ENCODE measurements around the gene LCTL.

Gene LCTL, protein sequence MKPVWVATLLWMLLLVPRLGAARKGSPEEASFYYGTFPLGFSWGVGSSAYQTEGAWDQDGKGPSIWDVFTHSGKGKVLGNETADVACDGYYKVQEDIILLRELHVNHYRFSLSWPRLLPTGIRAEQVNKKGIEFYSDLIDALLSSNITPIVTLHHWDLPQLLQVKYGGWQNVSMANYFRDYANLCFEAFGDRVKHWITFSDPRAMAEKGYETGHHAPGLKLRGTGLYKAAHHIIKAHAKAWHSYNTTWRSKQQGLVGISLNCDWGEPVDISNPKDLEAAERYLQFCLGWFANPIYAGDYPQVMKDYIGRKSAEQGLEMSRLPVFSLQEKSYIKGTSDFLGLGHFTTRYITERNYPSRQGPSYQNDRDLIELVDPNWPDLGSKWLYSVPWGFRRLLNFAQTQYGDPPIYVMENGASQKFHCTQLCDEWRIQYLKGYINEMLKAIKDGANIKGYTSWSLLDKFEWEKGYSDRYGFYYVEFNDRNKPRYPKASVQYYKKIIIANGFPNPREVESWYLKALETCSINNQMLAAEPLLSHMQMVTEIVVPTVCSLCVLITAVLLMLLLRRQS

DNA sequence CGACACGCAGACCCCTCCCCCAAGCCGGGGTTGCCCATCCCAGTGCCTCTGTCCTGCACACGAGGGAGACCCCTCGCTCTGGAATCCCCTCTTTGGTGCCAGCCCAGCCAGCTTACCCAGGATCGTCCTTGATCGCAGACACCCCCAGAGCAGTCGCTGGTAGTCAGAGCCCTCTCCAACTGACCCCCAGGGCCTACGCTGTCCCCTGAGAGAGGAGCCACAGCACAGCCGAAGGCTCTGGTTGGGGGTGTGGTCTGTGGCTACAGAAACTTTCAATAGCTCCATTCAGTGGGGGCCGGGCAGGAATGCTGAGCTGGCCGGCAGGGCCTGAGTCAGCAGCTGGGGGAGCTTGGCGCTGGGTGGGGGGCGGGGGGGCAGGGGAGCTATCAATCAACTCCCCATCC lies at the start of gene LCTL:
LCTL (minus strand) TSS at position 258 of the 404 bp plus-strand sequence. CDS start 633 bp downstream, outside the sequence.
- FAIRE-seq = no peak

DNA sequence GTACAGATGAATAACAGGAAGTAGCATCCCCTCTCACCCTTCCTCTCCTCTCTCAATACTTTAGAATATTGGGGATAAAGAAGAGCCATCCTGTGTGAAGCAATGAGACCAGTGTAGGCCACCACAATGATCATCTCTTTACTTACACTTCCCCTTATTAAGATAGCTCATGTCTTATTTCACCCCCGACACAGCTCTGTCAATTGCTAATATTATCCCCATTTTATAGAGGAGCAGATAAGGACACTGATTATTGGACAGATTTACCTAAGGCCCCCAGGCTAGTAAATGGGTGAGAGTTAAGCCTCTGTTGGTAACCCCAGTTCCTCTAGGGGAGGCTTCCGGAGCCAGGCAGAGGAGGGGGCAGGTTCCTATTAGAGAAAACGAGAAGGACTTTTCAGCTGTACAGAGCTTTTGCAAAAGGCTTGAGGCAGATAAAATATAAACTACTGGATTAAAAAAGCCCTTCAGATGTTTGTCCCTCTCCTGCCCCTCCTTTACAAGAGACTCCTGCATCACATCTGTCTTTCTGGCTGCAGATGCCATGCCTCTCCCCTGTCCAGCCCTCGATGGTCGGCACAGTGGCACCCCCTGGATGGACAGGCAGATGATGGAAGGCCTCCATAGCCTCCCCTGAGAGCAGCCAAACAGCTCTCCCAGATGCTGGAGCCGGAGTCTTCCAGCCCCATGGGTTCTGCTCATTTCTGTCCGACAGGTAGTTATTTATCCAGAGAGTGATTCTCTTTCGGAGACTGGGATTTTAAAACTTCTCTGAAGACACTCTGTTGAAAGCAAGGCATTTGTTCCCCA lies 49.4 kb upstream of the LCTL start:
- no peak for FAIRE-seq

DNA sequence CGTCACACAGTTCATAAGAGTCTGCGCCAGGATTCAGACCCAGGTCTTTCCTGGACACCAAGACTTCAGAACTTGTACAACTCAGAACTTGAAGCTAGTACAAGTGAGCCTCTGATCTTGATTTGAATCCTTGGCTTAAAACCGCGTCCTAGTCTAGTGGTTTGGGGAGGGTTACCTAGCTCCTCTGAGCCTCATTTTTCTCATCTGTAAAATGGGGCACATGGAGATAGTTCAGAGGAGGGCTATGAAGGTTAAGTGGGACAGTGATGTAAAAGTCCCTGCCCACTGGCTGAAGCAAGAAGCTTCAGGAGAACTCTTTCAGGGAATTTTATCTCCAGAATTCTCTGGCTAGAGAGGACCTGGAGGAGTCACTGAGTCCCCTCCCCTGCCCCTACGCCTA lies 48.7 kb upstream of the LCTL start:
- no peak for FAIRE-seq

DNA sequence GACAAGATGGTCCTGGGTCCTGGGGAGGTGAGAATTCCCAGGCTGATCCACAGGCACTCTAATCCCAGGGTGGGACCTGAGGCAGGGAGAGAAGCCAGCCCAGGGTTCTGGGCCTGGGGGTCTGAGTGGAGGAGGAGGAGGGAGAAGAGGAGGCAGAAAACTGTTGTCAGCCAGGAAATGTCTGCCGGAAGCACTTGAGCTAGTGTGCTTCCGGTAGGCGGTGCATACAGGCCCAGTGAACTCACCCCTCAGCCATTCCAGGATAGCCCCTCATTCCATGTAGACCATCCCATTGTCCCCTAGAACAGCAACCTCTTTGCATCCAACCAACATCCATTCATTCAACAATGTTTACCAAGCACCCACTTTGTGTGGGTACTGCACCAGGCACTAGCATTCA lies 47.9 kb upstream of the LCTL start:
- FAIRE-seq = no peak

DNA sequence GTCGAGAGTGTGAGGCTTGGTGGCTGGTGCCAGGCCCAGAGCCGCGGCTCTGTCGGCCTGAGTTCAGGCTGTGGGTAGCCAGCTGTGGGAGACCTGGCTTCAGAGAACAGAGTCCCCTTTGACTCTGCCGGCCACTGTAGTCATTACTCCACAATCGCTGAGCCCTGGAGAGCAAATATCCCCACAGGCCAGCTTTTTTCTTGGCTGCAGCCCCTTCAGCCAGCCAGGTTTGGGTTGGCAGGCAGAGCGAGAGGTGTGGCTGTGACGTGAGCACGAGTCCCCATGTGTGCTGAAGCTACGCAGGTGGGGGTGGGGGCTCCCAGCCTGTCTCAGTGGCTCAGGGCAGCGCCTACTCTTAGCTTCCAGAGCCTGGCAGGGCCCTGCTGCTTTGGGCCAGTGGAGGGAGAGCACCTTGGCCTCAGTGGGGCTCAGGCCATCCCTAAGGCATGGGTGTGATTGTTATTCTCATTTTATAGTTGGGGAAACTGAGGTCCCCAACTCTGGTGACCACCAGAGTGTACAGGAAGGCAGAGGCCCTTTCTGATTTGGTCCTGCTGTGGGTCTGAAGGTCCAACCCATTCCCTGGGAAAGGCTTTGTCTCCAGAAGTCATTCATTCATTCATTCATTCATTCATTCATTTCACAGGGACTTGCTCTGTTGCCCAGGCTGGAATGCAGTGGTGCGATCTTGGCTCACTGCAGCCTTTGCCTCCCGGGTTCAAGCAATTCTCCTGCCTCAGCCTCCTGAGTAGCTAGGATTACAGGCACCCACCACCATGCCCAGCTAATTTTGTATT lies 45.7 kb upstream of the LCTL start:
- FAIRE-seq = no peak

DNA sequence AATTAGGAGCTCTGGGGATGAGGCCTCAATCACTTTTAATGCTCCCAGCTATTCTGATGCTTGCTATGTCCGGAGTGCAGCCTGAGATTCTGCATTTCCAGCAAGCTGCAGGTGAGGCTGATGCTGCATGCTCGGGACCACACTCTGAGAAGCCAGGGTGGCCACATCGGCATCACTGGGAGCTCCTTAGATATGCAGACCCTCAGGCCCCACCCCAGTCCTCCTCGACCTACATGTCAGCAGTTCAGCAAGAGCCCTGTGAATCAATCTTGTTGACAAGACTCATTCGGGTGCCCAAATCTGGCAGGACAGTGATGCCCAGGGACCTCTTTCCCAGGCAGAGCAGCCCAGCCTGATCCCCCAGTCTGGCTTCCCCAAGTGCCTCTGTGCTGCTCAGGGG lies 44.1 kb upstream of the LCTL start:
- no peak for FAIRE-seq

GRCh38 chr15:66608881-66609280 lies 43.1 kb upstream of the LCTL start:
- no peak for FAIRE-seq

DNA sequence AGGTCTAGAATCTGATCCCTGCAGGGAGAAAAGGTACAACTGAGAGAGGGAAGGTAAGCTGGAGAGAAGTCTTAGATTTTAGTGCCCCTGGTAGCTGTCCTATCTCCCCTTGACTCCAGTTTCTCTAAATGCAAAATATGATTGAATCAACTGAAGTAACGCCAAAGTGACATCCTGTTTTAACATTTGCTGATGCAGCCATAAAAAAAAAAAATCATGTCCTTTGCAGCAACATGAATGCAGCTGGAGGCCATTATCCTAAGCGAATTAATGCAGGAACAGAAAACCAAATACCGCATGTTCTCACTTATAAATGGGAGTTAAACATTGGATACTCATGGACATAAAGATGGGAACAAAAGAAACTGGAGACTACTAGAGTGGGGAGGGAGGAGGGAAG lies 42.4 kb upstream of the LCTL start:
- no peak for FAIRE-seq

DNA sequence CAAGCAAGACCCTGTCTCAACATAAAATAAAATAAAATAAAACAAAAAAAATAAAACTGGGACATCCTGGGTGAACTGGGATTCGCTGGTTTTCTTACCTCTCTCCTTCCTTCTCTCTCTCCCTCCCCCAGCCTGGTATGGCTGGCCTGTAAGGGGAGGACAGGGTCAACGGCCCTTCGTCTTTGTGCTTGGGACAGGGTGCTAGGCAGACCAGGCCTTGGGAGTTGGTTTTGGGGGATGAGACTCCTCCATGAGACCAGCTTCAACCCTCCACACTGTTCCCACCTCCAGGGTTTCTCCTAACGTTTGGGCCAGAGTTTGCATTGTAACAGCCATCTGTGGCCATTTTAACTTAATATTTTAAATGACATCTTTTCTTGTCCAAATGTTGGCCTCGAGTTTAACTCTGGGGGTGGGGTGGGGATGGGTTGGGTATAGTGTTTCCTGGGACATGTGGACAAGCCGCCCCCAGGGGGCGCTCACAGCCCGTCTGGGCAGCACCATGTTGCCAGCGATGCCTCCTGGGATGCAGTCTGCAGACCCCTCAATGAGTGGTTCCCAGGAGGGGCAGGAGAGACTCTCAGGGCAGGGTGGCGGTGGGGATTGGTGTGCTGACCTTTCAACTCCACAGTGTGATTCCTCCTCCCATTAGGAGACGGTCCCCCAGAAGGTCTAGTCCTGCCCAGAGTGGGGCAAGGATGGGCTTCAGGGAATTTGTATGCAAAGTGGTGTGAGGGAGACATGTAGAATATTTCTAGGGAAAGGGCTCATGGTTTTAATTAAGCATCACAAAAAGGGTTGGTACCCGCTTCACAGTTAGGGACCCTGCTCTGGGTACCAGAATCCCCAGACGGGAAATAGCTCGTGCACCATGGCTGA lies 37.7 kb upstream of the LCTL start:
- no peak for FAIRE-seq

DNA sequence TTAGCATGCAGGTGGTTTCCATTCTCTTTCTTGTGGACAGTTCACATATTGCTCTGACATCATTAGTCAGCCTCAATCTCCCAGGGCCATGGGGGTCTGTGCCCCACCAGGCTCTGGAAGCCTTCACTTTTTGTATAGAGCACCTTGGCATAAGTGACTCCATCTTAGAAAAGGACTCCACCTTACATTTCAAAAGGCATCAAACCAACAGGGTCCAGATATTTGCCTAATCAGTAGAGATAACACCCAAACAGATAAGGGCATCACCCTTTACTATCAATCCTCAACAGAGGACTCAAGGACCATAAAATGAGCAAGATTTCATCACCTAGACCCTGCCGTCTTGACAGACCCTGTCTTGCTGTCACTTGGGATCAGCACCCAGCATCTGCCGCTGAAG lies 35.7 kb upstream of the LCTL start:
- FAIRE-seq = no peak

GRCh38 chr15:66600240-66600627 lies 34.4 kb upstream of the LCTL start:
- FAIRE-seq = no peak

GRCh38 chr15:66599536-66600239 lies 33.9 kb upstream of the LCTL start:
- no peak for FAIRE-seq

GRCh38 chr15:66598095-66598815 lies 32.5 kb upstream of the LCTL start:
- FAIRE-seq = no peak

DNA sequence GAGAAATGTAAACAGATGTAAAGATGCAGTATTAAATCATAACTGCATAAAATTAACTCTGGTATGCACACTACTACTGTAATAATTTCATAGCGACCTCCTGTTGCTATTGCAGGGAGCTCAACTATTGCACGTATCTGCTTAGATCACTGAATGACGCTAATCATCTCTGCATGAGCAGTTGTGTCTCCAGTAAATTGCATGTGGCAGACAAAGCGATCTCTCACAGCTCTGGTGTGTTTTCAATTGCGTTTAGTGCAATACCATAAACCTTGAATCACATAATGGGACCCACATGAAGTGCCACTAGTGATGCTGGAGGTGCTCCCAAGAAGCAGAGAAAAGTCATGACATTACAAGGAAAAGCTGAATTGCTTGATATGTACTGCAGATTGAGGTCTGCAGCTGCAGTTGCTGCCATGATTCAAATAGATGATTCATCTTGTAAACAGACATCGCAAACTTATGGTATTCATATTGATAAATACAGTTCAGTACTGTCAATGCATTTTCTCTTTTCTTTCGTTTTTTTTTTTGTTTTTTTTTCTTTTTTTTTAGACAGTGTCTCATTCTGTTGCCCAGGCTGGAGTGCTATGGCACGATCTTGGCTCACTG lies 30.2 kb upstream of the LCTL start:
- no peak for FAIRE-seq

- no peak for FAIRE-seq
Measured at GRCh38 chr15:66595332-66595731, 29.5 kb upstream of the LCTL start.

DNA sequence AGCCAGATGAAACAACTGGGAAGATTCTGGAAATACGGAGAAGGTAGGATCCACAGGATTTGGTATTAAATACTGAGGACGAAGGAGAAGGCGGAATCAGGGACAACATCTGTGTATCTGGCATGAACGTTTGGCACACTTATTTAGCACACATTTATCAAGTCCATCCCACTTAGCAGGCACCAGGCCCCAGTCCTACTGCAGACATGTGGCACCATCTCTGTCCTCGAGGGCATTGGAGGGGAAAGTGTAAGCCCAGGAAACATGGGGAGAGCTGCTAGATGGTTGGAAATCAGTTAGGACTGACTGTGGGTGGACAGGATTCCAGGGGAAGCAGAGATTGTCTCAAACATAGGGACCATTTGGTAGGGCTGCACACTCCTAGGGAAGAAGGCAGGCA lies 29.0 kb upstream of the LCTL start:
- no peak for FAIRE-seq

GRCh38 chr15:66594344-66594743 lies 28.5 kb upstream of the LCTL start:
- FAIRE-seq = no peak

DNA sequence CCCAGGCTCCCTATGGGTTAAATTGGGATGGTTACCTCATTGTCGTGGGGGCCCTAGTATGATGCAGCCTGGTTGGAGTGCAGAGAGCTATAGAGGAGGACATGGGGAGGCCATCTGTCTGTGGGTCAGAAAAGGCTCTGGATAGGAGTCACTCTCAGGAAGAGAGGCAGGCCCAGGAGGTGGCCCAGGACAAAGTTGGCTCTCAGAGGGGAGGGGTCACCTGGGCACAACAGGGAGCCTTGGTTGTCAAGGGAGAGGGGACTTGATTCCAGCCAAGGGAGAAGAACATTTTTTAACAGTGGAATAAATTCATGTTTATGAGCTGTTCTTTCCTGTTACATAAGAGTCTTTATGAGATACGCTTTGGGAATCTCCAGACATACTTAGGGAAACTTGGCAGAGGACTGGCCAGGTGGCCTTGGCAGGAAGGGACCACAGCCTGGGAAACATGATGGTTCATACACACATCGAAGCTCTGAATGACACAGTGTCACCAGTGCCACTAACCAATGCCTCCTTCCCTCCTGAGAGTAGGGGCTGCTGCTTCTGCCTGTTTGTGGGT lies 27.5 kb upstream of the LCTL start:
- no peak for FAIRE-seq

DNA sequence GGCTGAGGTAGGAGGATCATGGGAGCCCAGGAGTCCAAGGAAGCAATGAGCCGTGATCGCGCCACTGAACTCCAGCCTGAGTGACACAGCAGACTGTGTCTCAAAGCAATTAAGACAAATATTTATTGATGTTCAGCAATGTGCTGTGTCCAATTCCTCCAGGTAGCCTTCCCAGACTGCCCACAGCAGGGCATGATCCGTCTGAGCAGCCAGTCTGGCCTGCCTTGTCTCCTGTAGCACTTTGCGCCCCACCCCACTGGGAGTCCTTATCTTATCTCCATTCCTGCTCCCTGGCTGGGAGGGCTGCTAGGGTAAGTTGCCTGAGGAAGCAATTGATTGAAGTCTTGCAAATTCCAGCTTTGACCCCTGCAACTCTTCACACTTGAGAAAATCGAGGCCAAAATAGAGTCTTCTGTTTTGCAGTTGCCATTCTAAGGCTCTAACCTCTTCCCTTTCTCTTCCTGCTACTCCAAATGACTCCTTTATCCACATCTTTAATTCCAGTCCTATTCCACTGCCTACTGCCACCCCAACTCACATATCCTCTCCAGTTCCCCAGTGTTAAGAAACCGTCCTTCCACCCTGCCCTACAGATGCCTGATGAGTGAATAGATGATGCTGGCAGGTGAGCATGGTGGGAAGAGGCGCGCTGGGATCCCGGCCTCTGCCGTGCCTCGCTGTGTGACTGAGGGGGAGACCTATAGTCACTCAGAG lies 26.9 kb upstream of the LCTL start:
- no peak for FAIRE-seq
